HepG2 (cell line): ENCODE results near the gene FAM222A. TPM values are rescaled to one million over a fixed set of nuclear protein-coding genes. Genes with fewer than 3 reads are reported as not detected.

Experiments
- GABPB1 ChIP-seq: IDR thresholded peaks from 2 replicates; pipeline ENCODE4 v1.6.1; 2016; ENCODE audit warnings: mild to moderate bottlenecking, missing genetic modification reagents, moderate library complexity, missing compliant biosample characterization
- GPN1 ChIP-seq: sonication (generic); formaldehyde crosslinking; IDR thresholded peaks from 2 replicates; pipeline ENCODE4 v1.5.1; 2020; ENCODE audit warnings: missing genetic modification reagents, borderline replicate concordance
- KLF11 ChIP-seq: IDR thresholded peaks from 2 replicates; pipeline ENCODE4 v1.6.1; 2016; ENCODE audit warnings: missing compliant biosample characterization
- NCOA2 ChIP-seq: sonication (generic); formaldehyde crosslinking; IDR thresholded peaks from 2 replicates; pipeline ENCODE4 v1.8.0; 2022; ENCODE audit warnings: inconsistent platforms
- POLR2A ChIP-seq, 2 experiments: IDR thresholded peaks; 2 replicates each; pipeline ENCODE4 v1.6.1; 2011; ENCODE audit warnings: low read depth in 2 of 2, low read length in 2 of 2, mild to moderate bottlenecking in 1 of 2, moderate library complexity in 1 of 2; ENCODE audit not compliant: insufficient read depth in 1 of 2
- PRMT3 ChIP-seq: sonication (generic); formaldehyde crosslinking; IDR thresholded peaks from 2 replicates; pipeline ENCODE4 v1.8.1; 2022; ENCODE audit warnings: low read depth, mild to moderate bottlenecking, moderate library complexity, missing genetic modification reagents, borderline replicate concordance
- RBM39 ChIP-seq: fragments of 200-400 bp; formaldehyde crosslinking; IDR thresholded peaks from one replicate; pipeline ENCODE4 v1.6.1; 2018; ENCODE audit warnings: antibody characterized with exemption, mild to moderate bottlenecking, low read depth, low read length; ENCODE audit not compliant: poor library complexity, severe bottlenecking
- RCOR2 ChIP-seq: IDR thresholded peaks from 2 replicates; pipeline ENCODE4 v1.6.1; 2016; ENCODE audit warnings: missing biosample characterization, missing genetic modification reagents
- SIN3A ChIP-seq: IDR thresholded peaks from 2 replicates; pipeline ENCODE4 v1.6.1; 2011; ENCODE audit warnings: low read depth, mild to moderate bottlenecking, control low read depth, low read length, borderline replicate concordance
- SMAD3 ChIP-seq: sonication (generic); formaldehyde crosslinking; IDR thresholded peaks from 2 replicates; pipeline ENCODE4 v1.4.0; 2020; ENCODE audit warnings: missing genetic modification reagents
- SP4 ChIP-seq: sonication (generic); formaldehyde crosslinking; IDR thresholded peaks from 2 replicates; pipeline ENCODE4 v1.8.1; 2023; ENCODE audit warnings: mild to moderate bottlenecking, missing genetic modification reagents
- SRSF4 ChIP-seq: fragments of 200-400 bp; formaldehyde crosslinking; IDR thresholded peaks from one replicate; pipeline ENCODE4 v1.6.1; 2018; ENCODE audit warnings: mild to moderate bottlenecking, low read depth, low read length, moderate library complexity; ENCODE audit not compliant: poor library complexity, severe bottlenecking
- ZFP62 ChIP-seq: sonication (generic); formaldehyde crosslinking; IDR thresholded peaks from 2 replicates; pipeline ENCODE4 v1.4.0; 2020; ENCODE audit warnings: missing genetic modification reagents
- ZMYM4 ChIP-seq: sonication (generic); formaldehyde crosslinking; IDR thresholded peaks from 2 replicates; pipeline ENCODE4 v1.8.1; 2023; ENCODE audit warnings: mild to moderate bottlenecking, missing genetic modification reagents
- ZNF20 ChIP-seq: sonication (generic); formaldehyde crosslinking; IDR thresholded peaks from 2 replicates; pipeline ENCODE4 v1.4.0; 2020; ENCODE audit warnings: mild to moderate bottlenecking, moderate library complexity, missing genetic modification reagents
- ZNF296 ChIP-seq: sonication (generic); formaldehyde crosslinking; conservative IDR thresholded peaks from 2 replicates; pipeline ENCODE4 v1.5.0; 2020; ENCODE audit warnings: mild to moderate bottlenecking, missing genetic modification reagents
- ZNF317 ChIP-seq: sonication (generic); formaldehyde crosslinking; IDR thresholded peaks from 2 replicates; pipeline ENCODE4 v1.5.0; 2020; ENCODE audit warnings: mild to moderate bottlenecking, missing genetic modification reagents
- polyA plus RNA-seq, 8 experiments: library from polyadenylated mRNA; depleted of rRNA in 3 of 8; stranded (reverse) in 7 of 8; unstranded in 1 of 8; fragments of >200 nt; fragmentation: Illumina TruSeq in 4 of 8; extraction: Trizol in 4 of 8; gene quantifications; 2 replicates each; pipeline versions ENCODE4 v1.2.1 to v1.2.3, GENCODE V29; 2011 to 2016; ENCODE audit warnings: low read depth in 4 of 8, missing spikeins in 1 of 8, mixed read lengths in 1 of 8; ENCODE audit not compliant: insufficient read depth in 1 of 8
- total RNA-seq, 5 experiments: library from RNA; depleted of rRNA; stranded (reverse); fragments of >200 nt; fragmentation: Illumina TruSeq; extraction: Trizol; gene quantifications; 2 replicates each; pipeline ENCODE4 v1.2.3, GENCODE V29; 2016; ENCODE audit warnings: low read depth in 1 of 5
- TF ChIP-seq, protein P1 (sequence below): sonication (generic); formaldehyde crosslinking; IDR thresholded peaks from 2 replicates; pipeline ENCODE4 v1.5.0; 2020; ENCODE audit warnings: mild to moderate bottlenecking, missing genetic modification reagents, borderline replicate concordance
- TF ChIP-seq, protein P2 (sequence below): sonication (generic); formaldehyde crosslinking; IDR thresholded peaks from 2 replicates; pipeline ENCODE4 v1.8.1; 2023; ENCODE audit warnings: mild to moderate bottlenecking, moderate library complexity, missing genetic modification reagents
- TF ChIP-seq, protein P3 (sequence below): sonication (generic); formaldehyde crosslinking; IDR thresholded peaks from 2 replicates; pipeline ENCODE4 v1.5.1; 2020; ENCODE audit warnings: mild to moderate bottlenecking, missing genetic modification reagents, moderate library complexity

The FAM222A gene
- total and polyA plus RNA-seq, 2 of the 13 experiments (the other 11 are each of a cell fraction or from before 2014, with no cell fraction given) = 2.7 to 9.6 TPM

DNA sequence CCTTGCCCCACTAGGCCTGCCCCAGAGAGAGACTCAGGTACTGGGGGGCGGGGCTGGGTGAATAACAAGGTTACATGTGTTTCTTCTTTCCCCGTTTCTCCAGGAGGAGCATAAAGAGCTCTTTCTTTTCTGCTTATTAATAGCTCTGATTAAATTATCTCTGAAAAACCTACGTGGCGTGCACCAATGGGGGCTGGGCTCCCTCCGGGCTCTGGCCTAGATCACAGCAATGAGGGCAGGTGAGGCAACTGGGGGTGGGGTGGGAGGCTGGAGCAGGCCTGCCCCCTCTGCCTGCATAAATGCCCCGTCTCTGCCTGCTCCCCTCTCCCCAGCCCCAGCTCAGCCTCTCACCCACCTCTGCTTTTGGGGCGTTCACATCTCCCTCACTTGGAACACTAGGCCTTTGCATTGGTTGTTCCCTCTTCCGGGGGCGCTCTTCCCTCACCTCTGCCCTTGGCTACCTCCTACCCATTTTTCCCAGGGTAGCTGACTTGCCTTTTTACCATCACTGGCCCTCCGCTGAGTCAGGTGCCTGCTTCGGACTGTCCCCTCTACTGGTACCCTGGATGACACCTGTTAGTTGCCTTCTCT lies 4.1 kb upstream of the FAM222A start (continued):
- TF ChIP-seq SRSF4 = no peak
- TF ChIP-seq SP4 (CRISPR knock-in tag) = no peak
- no peak for TF ChIP-seq ZNF317 (CRISPR knock-in tag)
- TF ChIP-seq KLF11 = no peak
- no peak; the same call in 1 of the 2 replicates for TF ChIP-seq GABPB1 (CRISPR knock-in tag)
- TF ChIP-seq ZNF296 (CRISPR knock-in tag) = no peak
- TF ChIP-seq, protein P1, sequence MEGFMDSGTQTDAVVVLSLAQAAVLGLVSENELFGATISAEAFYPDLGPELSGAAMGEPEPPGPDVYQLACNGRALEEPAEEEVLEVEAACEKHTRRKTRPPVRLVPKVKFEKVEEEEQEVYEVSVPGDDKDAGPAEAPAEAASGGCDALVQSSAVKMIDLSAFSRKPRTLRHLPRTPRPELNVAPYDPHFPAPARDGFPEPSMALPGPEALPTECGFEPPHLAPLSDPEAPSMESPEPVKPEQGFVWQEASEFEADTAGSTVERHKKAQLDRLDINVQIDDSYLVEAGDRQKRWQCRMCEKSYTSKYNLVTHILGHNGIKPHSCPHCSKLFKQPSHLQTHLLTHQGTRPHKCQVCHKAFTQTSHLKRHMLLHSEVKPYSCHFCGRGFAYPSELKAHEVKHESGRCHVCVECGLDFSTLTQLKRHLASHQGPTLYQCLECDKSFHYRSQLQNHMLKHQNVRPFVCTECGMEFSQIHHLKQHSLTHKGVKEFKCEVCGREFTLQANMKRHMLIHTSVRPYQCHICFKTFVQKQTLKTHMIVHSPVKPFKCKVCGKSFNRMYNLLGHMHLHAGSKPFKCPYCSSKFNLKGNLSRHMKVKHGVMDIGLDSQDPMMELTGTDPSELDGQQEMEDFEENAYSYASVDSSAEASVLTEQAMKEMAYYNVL (CRISPR knock-in tag) = no peak
- TF ChIP-seq POLR2A (IDR thresholded peaks at IDR 0.05; ENCODE audit: insufficient read depth in 1 of 2, low read depth in 2 of 2, low read length in 2 of 2) = no peak
- no peak for TF ChIP-seq ZNF20 (CRISPR knock-in tag)
- no peak for TF ChIP-seq GPN1
- TF ChIP-seq ZFP62 = no peak
- no peak for TF ChIP-seq RCOR2 (CRISPR knock-in tag)
- no peak for TF ChIP-seq NCOA2 (CRISPR knock-in tag)
- no peak for TF ChIP-seq ZMYM4 (CRISPR knock-in tag)
- TF ChIP-seq, protein P2, sequence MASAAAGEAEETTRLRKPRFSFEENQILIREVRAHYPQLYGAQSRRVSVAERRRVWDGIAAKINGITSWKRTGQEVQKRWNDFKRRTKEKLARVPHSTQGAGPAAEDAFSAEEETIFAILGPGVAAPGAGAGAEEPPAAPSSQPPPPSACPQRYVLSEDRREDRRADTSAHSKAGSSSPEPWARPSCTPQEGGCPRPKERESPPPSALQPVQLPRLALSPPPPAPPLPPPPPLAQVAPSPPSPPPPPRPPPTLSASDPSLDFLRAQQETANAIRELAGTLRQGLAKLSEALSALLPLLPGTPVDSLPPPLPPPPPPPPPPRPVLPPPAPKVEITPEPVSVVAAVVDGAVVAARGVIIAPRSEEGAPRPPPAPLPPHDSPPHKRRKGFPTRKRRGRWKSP = no peak
- TF ChIP-seq SIN3A = no peak
- no peak for TF ChIP-seq SMAD3 (CRISPR knock-in tag)
- TF ChIP-seq RBM39 = no peak
- no peak for TF ChIP-seq PRMT3 (CRISPR knock-in tag)
- TF ChIP-seq, protein P3, sequence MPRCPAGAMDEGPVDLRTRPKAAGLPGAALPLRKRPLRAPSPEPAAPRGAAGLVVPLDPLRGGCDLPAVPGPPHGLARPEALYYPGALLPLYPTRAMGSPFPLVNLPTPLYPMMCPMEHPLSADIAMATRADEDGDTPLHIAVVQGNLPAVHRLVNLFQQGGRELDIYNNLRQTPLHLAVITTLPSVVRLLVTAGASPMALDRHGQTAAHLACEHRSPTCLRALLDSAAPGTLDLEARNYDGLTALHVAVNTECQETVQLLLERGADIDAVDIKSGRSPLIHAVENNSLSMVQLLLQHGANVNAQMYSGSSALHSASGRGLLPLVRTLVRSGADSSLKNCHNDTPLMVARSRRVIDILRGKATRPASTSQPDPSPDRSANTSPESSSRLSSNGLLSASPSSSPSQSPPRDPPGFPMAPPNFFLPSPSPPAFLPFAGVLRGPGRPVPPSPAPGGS (CRISPR knock-in tag) = no peak
